Raji (cell line): ENCODE measurements around the gene MDH1B.

ENCODE experiments used
- POLR2A ChIP-seq: IDR thresholded peaks from 2 replicates; pipeline ENCODE4 v1.6.1; 2011; ENCODE audit warnings: low read depth, low read length, control low read depth; ENCODE audit not compliant: insufficient read depth

The MDH1B gene

GRCh38 chr2:206780671-206781070 is 15.5 kb upstream of the MDH1B start:
- no peak for TF ChIP-seq POLR2A

GRCh38 chr2:206776432-206776831 is 11.3 kb upstream of the MDH1B start:
- no peak for TF ChIP-seq POLR2A

GRCh38 chr2:206774871-206775270 is 9.7 kb upstream of the MDH1B start:
- no peak for TF ChIP-seq POLR2A

- no peak for TF ChIP-seq POLR2A
These were observed 1.2 kb upstream of the MDH1B start for GRCh38 chr2:206766057-206766930.

GRCh38 chr2:206764673-206765241 is 371 bp downstream of the MDH1B start:
- TF ChIP-seq POLR2A, result no peak

- TF ChIP-seq POLR2A, result no peak
These were observed 8.3 kb downstream of the MDH1B start for GRCh38 chr2:206756816-206757215.

GRCh38 chr2:206740800-206741199 is 24.3 kb downstream of the MDH1B start:
- no peak for TF ChIP-seq POLR2A

GRCh38 chr2:206739271-206739670 is 25.9 kb downstream of the MDH1B start:
- TF ChIP-seq POLR2A, result no peak

- TF ChIP-seq POLR2A, result no peak
These were observed 28.2 kb downstream of the MDH1B start for GRCh38 chr2:206736935-206737334.

- no peak for TF ChIP-seq POLR2A
These were observed 31.8 kb downstream of the MDH1B start for GRCh38 chr2:206733341-206733740.

GRCh38 chr2:206728277-206729199 is 36.6 kb downstream of the MDH1B start:
- TF ChIP-seq POLR2A, result no peak

GRCh38 chr2:206727287-206727686 is 37.8 kb downstream of the MDH1B start:
- TF ChIP-seq POLR2A, result no peak

GRCh38 chr2:206723288-206723687 is 41.8 kb downstream of the MDH1B start:
- TF ChIP-seq POLR2A, result no peak

- TF ChIP-seq POLR2A, result no peak
These were observed 43.7 kb downstream of the MDH1B start for GRCh38 chr2:206721256-206721920.

GRCh38 chr2:206718296-206718695 is 46.8 kb downstream of the MDH1B start, which contains the start of gene DYTN:
Gene DYTN (minus strand): TSS chr2:206718396. CDS start chr2:206718279, 117 bp downstream.
- TF ChIP-seq POLR2A, result no peak

GRCh38 chr2:206716623-206717022 is 48.5 kb downstream of the MDH1B start:
- TF ChIP-seq POLR2A, result no peak

- no peak for TF ChIP-seq POLR2A
These were observed 51.4 kb downstream of the MDH1B start for GRCh38 chr2:206713746-206714145.
